Measurements from ENCODE around the gene EPN3.

DNA sequence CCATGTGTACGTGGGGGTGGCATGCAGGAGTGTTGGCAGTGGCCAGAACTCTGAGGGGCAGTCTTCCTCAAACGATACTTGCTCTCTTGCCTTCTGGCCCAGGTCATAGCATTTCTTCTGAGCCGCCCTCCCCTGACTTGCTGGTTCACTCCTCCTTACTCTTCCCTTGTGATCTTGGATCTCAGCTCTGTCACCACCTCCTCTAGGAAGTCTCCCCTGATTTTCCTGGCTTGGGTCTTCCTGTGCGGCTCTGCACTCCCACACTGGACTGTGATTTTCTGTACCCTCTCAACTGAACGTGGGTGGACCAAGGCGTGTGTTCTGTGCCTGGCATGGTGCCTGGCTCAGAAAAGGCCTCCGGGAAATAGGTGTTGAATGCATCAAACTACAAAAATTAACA lies 2.9 kb downstream of the EPN3 start:
- TF ChIP-seq, protein P1, sequence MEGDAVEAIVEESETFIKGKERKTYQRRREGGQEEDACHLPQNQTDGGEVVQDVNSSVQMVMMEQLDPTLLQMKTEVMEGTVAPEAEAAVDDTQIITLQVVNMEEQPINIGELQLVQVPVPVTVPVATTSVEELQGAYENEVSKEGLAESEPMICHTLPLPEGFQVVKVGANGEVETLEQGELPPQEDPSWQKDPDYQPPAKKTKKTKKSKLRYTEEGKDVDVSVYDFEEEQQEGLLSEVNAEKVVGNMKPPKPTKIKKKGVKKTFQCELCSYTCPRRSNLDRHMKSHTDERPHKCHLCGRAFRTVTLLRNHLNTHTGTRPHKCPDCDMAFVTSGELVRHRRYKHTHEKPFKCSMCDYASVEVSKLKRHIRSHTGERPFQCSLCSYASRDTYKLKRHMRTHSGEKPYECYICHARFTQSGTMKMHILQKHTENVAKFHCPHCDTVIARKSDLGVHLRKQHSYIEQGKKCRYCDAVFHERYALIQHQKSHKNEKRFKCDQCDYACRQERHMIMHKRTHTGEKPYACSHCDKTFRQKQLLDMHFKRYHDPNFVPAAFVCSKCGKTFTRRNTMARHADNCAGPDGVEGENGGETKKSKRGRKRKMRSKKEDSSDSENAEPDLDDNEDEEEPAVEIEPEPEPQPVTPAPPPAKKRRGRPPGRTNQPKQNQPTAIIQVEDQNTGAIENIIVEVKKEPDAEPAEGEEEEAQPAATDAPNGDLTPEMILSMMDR (IDR thresholded peaks at IDR 0.05): no peak
- TF ChIP-seq POLR2AphosphoS5 (IDR thresholded peaks at IDR 0.05): no peak
